ENCODE measurements around the gene PLAC9.

DNA sequence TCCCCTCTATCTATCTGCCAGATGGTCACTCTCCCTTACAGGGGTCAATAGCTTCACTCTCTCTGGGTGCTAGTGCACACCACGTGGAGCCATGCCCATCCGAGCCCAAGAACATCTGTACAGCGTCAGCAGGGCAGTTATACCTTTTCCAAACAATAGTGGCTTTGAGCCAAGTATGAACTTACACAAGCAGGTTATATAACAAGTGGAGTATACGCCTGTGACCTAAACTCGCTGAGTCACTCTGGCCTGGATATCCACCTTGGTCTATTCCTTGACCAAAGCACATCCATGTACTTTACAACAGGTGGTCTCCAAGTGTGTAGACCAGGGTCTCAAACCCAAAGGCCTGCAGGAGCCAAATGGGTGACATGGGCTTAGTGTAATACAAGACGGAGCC lies 20.3 kb downstream of the PLAC9 start:
- TF ChIP-seq, protein P1, sequence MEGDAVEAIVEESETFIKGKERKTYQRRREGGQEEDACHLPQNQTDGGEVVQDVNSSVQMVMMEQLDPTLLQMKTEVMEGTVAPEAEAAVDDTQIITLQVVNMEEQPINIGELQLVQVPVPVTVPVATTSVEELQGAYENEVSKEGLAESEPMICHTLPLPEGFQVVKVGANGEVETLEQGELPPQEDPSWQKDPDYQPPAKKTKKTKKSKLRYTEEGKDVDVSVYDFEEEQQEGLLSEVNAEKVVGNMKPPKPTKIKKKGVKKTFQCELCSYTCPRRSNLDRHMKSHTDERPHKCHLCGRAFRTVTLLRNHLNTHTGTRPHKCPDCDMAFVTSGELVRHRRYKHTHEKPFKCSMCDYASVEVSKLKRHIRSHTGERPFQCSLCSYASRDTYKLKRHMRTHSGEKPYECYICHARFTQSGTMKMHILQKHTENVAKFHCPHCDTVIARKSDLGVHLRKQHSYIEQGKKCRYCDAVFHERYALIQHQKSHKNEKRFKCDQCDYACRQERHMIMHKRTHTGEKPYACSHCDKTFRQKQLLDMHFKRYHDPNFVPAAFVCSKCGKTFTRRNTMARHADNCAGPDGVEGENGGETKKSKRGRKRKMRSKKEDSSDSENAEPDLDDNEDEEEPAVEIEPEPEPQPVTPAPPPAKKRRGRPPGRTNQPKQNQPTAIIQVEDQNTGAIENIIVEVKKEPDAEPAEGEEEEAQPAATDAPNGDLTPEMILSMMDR (IDR thresholded peaks at IDR 0.05; ENCODE audit: insufficient read depth, low read length, poor library complexity, severe bottlenecking), result no peak
- TF ChIP-seq EZH2phosphoT487 (conservative IDR thresholded peaks at IDR 0.05; ENCODE audit: low read length), result no peak

Measured in SU-DHL-6 (cell line).